Testis (tissue), 2 donors: Measurements from ENCODE around the gene SLC2A1.

Experiments used
- POLR2A ChIP-seq: fragments of 450-650 bp; IDR thresholded peaks from one replicate; pipeline ENCODE4 v1.6.1; 2017; ENCODE audit warnings: antibody characterized with exemption, mild to moderate bottlenecking, moderate library complexity
- TF ChIP-seq, protein P1 (sequence below), 3 experiments: fragments of 450-650 bp in 2 of 3; fragments of 200-600 bp in 1 of 3; sonication (generic) in 1 of 3; IDR thresholded peaks; one replicate each; pipeline ENCODE4 v1.5.1; 2016 to 2019; ENCODE audit warnings: antibody characterized with exemption in 3 of 3, mild to moderate bottlenecking in 2 of 3, moderate library complexity in 1 of 3

DNA sequence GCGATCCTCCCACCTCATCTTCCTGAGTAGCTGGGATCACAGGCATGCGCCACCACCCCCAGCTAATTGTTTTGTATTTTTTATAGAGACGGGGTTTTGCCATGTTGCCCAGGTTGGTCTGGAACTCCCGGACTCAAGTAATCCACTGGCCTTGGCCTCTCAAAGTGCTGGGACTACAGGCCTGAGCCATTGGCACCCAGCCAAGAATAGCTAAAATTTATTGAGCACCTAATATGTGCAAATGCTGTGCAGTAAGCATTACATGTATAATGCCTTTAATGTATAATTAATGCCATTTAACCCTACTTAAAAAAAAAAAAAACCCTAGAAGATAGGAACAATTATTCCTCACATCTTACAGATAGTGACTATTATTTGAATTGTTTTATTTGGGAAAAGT lies 69.4 kb downstream of the SLC2A1 start:
- TF ChIP-seq, protein P1, sequence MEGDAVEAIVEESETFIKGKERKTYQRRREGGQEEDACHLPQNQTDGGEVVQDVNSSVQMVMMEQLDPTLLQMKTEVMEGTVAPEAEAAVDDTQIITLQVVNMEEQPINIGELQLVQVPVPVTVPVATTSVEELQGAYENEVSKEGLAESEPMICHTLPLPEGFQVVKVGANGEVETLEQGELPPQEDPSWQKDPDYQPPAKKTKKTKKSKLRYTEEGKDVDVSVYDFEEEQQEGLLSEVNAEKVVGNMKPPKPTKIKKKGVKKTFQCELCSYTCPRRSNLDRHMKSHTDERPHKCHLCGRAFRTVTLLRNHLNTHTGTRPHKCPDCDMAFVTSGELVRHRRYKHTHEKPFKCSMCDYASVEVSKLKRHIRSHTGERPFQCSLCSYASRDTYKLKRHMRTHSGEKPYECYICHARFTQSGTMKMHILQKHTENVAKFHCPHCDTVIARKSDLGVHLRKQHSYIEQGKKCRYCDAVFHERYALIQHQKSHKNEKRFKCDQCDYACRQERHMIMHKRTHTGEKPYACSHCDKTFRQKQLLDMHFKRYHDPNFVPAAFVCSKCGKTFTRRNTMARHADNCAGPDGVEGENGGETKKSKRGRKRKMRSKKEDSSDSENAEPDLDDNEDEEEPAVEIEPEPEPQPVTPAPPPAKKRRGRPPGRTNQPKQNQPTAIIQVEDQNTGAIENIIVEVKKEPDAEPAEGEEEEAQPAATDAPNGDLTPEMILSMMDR (IDR thresholded peaks at IDR 0.05) = no peak
- no peak for TF ChIP-seq POLR2A
